GM23248 (cell line): ENCODE data around the gene PRODH2. TPM values are rescaled to one million over a fixed set of nuclear protein-coding genes. Genes with fewer than 3 reads are reported as not detected.

Experiments used
- DNase-seq: peaks from one replicate; pipeline ENCODE4 v3.0.0-alpha.2; 2015
- H2AFZ ChIP-seq: fragments of 200-600 bp; sonication (generic); 2 replicates; pipeline ENCODE4 v1.6.1; 2016; ENCODE audit warnings: antibody characterized with exemption
- H3F3A ChIP-seq: fragments of 200-600 bp; sonication (generic); 2 replicates; pipeline ENCODE4 v1.6.1; 2016; ENCODE audit warnings: mild to moderate bottlenecking, antibody characterized with exemption, mixed run types; ENCODE audit not compliant: insufficient read depth
- H3K27ac ChIP-seq: fragments of 200-600 bp; sonication (generic); 2 replicates; pipeline ENCODE4 v1.5.1; 2016; ENCODE audit warnings: mild to moderate bottlenecking
- H3K27me3 ChIP-seq: fragments of 200-600 bp; sonication (generic); replicated peaks from 2 replicates; pipeline ENCODE4 v1.6.1; 2016; ENCODE audit warnings: mild to moderate bottlenecking; ENCODE audit not compliant: insufficient read depth
- H3K36me3 ChIP-seq: fragments of 200-600 bp; sonication (generic); 2 replicates; pipeline ENCODE4 v1.6.1; 2016; ENCODE audit warnings: low read depth, mild to moderate bottlenecking
- H3K4me1 ChIP-seq: fragments of 200-600 bp; sonication (generic); 2 replicates; pipeline ENCODE4 v1.6.1; 2016; ENCODE audit warnings: mild to moderate bottlenecking; ENCODE audit not compliant: insufficient read depth
- H3K4me2 ChIP-seq: fragments of 200-600 bp; sonication (generic); one replicate; pipeline ENCODE4 v1.6.1; 2016; ENCODE audit warnings: mild to moderate bottlenecking; ENCODE audit not compliant: unreplicated experiment
- H3K4me3 ChIP-seq: fragments of 200-600 bp; sonication (generic); 2 replicates; pipeline ENCODE4 v1.5.1; 2016; ENCODE audit warnings: mild to moderate bottlenecking
- H3K79me2 ChIP-seq: fragments of 200-600 bp; sonication (generic); 2 replicates; pipeline ENCODE4 v1.6.1; 2016; ENCODE audit warnings: mild to moderate bottlenecking; ENCODE audit not compliant: insufficient read depth
- H3K9ac ChIP-seq: fragments of 200-600 bp; sonication (generic); 2 replicates; pipeline ENCODE4 v1.6.1; 2016; ENCODE audit warnings: mild to moderate bottlenecking
- H3K9me2 ChIP-seq: fragments of 200-600 bp; sonication (generic); 2 replicates; pipeline ENCODE4 v1.6.1; 2016; ENCODE audit warnings: mixed run types, mild to moderate bottlenecking, moderate library complexity; ENCODE audit not compliant: insufficient read depth
- H3K9me3 ChIP-seq: fragments of 200-600 bp; sonication (generic); one replicate; pipeline ENCODE4 v1.6.1; 2017; ENCODE audit warnings: low read depth
- H4K20me1 ChIP-seq: fragments of 200-600 bp; sonication (generic); 2 replicates; pipeline ENCODE4 v1.6.0; 2016; ENCODE audit not compliant: insufficient read depth
- EZH2 ChIP-seq: fragments of 200-600 bp; sonication (generic); IDR thresholded peaks from 2 replicates; pipeline ENCODE4 v1.6.1; 2018; ENCODE audit warnings: antibody characterized with exemption, mild to moderate bottlenecking; ENCODE audit not compliant: insufficient read depth, poor library complexity, severe bottlenecking
- EZH2phosphoT487 ChIP-seq: fragments of 200-600 bp; sonication (generic); IDR thresholded peaks from 2 replicates; pipeline ENCODE4 v1.6.1; 2018; ENCODE audit warnings: antibody characterized with exemption, moderate library complexity, mild to moderate bottlenecking, low read depth; ENCODE audit not compliant: insufficient read depth
- WGBS, 2 experiments: methylation state at CpG; one replicate each; pipeline ENCODE4 v1.1.6; 2015 to 2017; ENCODE audit warnings: low lambda C conversion rate in 2 of 2, low coverage in 1 of 2; ENCODE audit errors: missing lambda C conversion rate in 2 of 2; 5-methylcytosine and 5-hydroxymethylcytosine counted together
- in situ Hi-C: fragments of 300-500 bp; cut with MboI; formaldehyde crosslinking; loops from 2 replicates; pipeline ENCODE4 v1.15.0; 2020
- polyA plus RNA-seq: library from polyadenylated mRNA; unstranded; fragments of >200 nt; fragmentation: Nextera tagmentation; extraction: Ambion mirVana; gene quantifications from 2 replicates; pipeline ENCODE4 v1.2.1, GENCODE V29; 2016
- total RNA-seq: library from RNA; depleted of rRNA; stranded (reverse); fragments of >200 nt; shearing (Covaris generic); gene quantifications from 2 replicates; pipeline ENCODE4 v1.2.3, GENCODE V29; 2014

The PRODH2 gene
- total and polyA plus RNA-seq, 2 experiments from 2014 or later = not detected

DNA sequence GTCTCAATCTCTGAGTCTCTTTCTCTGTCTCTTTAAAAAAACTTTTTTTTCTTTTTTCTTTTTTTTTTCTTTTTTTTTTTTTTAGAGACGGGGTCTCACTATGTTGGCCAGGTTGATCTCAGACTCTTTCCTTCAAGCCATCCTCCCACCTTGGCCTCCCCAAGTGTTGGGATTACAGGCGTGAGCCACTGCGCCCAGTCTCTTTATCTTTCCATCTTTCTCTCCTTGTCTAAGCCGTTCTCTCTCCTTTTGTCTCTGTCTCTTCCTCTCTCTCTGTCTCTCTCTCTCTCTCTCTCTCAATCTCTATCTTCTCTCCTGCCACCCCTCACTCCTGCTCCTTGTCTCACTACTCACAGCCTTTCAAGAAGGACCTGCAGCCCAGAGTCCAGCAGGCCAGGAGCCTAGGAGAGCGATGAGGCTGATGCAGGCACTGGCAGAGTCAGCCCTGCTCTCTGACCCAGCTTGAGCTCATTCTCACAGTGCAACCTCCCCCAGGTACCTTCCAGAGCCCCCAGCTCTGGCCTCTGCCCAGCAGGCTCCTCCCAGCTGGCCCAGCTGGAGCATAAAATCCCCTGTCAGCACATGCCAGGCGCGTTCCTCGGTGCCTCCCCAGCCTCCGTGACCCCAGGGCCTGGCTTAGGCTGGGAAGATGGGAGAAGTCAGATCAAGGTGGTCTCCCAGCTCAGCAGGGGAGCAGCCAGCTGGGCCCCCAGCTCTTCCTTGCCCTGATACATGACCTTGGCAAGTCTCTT lies 39.6 kb upstream of the PRODH2 start, which contains the start of gene NPHS1:
Gene NPHS1 (minus strand): TSS at position 476 of the 752 bp plus-strand sequence. CDS start 667 bp downstream, outside the sequence.
- no peaks in the 10 kb centered on the region for H3K4me1 ChIP-seq
- no peak for DNase-seq
- no peaks in the 10 kb centered on the region for H3K79me2 ChIP-seq
- H3K9ac ChIP-seq = no peak within 1 kb of the TSS
- WGBS, 2 experiments = 28 to 32% methylated on average over 8 to 9 of the region's 9 CpGs
- no peak for TF ChIP-seq EZH2phosphoT487
- TF ChIP-seq EZH2 = no peak
- no peak within 1 kb of the TSS for H3K4me2 ChIP-seq
- no peak within 1 kb of the TSS for H3K27ac ChIP-seq
- H3F3A ChIP-seq = no peaks in the 10 kb centered on the region
- H3K36me3 ChIP-seq = no peaks in the 10 kb centered on the region
- H3K4me3 ChIP-seq = no peak within 1 kb of the TSS
- H3K9me2 ChIP-seq = no peaks in the 10 kb centered on the region
- H3K9me3 ChIP-seq = no peaks in the 10 kb centered on the region
- in situ Hi-C loops = no loop called here
- no peak within 1 kb of the TSS for H2AFZ ChIP-seq
- no peaks in the 10 kb centered on the region for H4K20me1 ChIP-seq
- H3K27me3 ChIP-seq = peaks cover 78% of the 10 kb centered on the region

DNA sequence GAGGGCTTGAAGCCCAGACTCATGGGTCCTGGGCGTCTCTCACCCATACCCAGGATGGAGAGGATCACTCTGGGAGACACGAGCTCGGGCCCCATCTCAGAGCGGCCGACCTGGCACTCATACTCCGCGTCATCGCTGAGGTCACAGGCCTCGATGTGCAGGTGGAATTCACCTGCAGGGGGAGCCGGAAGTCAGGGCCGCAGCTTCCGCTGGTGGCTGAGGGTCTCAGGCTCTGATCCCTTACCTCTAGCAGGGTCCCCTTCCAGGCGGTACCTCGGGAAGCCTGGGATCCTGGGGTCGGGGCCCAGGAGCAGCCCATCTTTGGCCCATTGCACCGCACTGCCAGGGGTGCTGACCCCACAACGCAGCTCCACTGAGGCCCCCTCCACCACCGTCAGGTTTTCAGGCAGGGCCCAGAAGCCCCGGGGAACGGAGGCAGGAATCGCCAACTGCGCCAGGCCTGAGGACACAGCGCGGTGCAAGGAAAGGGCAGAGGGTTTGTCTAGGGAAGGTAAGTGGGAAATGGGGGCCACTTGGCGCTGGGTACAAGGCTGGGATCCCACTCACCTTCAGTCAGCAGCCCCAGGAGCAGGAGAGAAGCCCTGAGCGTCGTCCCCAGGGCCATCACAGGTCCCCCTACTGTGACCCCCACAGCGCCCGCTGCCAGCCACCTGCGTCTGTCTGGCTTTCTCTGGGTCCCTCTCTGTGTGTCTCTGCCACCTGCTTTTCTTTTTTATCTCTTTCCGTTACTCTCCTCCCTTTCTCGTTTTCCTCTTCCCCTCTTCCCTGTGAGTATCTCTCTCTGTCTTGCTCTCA lies 38.8 kb upstream of the PRODH2 start:
- H3K4me1 ChIP-seq = no peaks in the 10 kb centered on the region
- TF ChIP-seq EZH2 = no peak
- no peak for TF ChIP-seq EZH2phosphoT487
- H3K9me2 ChIP-seq = no peaks in the 10 kb centered on the region
- no peak overlapping the region for H2AFZ ChIP-seq
- DNase-seq = no peak
- H3K9me3 ChIP-seq = no peaks in the 10 kb centered on the region
- H3K79me2 ChIP-seq = no peaks in the 10 kb centered on the region
- H3K27ac ChIP-seq = no peak overlapping the region
- no peaks in the 10 kb centered on the region for H3K36me3 ChIP-seq
- no peaks in the 10 kb centered on the region for H4K20me1 ChIP-seq
- WGBS, 2 experiments = 41 to 47% methylated on average over 25 to 32 of the region's 32 CpGs
- H3K27me3 ChIP-seq = peaks cover 76% of the 10 kb centered on the region
- in situ Hi-C loops = no loop called here
- H3K9ac ChIP-seq = no peak overlapping the region
- H3F3A ChIP-seq = no peaks in the 10 kb centered on the region
- H3K4me3 ChIP-seq = no peak overlapping the region
- H3K4me2 ChIP-seq = no peak overlapping the region

DNA sequence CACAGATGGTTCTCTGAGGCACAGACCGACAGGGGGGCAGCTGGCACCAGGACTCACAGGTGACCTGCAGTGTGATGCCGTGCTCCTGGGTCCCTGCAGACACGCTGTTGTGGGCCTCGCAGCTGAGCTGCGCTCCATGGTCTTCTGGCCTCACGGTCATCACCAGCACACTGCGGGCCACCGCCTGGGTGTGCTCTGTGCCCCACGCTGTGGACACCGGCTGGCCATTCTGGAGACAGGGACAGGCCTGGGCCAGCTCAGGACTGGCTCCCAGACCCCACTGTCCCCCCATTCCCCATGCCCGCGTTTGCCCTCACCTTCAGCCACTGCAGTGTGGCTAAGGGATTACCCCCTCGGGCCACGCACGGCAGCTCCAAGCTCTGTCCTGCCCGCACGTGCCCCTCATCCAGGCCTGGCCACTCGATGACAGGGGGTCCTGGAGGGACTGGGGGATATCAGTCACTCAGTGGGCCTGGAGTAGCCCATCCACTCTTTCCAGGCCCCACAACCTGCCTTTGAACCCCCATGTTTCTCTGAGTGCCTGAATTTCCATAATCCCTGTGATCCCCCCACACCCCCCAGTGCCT lies 36.4 kb upstream of the PRODH2 start:
- Histone ChIP-seq H3K27ac (no peak overlapping the region), H3K27me3 (peaks cover 80% of the 10 kb centered on the region), H3K9ac (no peak overlapping the region), H3K79me2 (no peaks in the 10 kb centered on the region), H3K4me1 (no peaks in the 10 kb centered on the region), H3K9me2 (no peaks in the 10 kb centered on the region), H2AFZ (no peak overlapping the region), H3K4me2 (no peak overlapping the region), H3K36me3 (no peaks in the 10 kb centered on the region), H4K20me1 (no peaks in the 10 kb centered on the region), H3K9me3 (no peaks in the 10 kb centered on the region), H3K4me3 (no peak overlapping the region), H3F3A (no peaks in the 10 kb centered on the region)
- no peak for DNase-seq
- no peak for TF ChIP-seq EZH2
- 71% methylated on average over 17 to 18 of the region's 18 CpGs for WGBS, 2 experiments
- in situ Hi-C loops = no loop called here

DNA sequence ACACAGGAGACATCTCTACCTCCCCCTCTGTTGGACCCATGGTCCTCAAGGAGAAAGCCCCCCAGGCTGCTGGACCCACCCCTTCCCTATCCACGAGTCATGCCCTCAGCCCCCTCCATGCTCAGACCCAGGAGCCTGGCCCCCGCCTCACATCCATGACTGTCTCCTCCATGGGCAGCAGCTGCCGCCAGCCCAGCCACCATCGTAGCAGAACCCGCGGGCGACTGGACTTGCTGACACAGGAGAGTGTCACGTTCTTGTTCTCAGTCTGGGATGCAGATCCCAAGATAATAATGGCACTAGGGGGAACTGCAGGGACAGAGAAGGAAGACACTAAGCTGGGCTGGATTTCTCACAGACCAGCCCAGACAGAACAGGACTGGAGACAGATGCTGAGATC lies 35.8 kb upstream of the PRODH2 start:
- H3K9me3 ChIP-seq = no peaks in the 10 kb centered on the region
- H3K4me3 ChIP-seq = no peak overlapping the region
- H4K20me1 ChIP-seq = no peaks in the 10 kb centered on the region
- H3K36me3 ChIP-seq = no peaks in the 10 kb centered on the region
- H3K27ac ChIP-seq = no peak overlapping the region
- TF ChIP-seq EZH2 = no peak
- TF ChIP-seq EZH2phosphoT487 = no peak
- no peak overlapping the region for H2AFZ ChIP-seq
- no peaks in the 10 kb centered on the region for H3K4me1 ChIP-seq
- H3K9ac ChIP-seq = no peak overlapping the region
- 54 to 57% methylated on average over 8 of the region's 8 CpGs for WGBS, 2 experiments
- in situ Hi-C loops = no loop called here
- H3K27me3 ChIP-seq = peaks cover 84% of the 10 kb centered on the region
- no peaks in the 10 kb centered on the region for H3F3A ChIP-seq
- no peak for DNase-seq
- H3K4me2 ChIP-seq = no peak overlapping the region
- no peaks in the 10 kb centered on the region for H3K79me2 ChIP-seq
- H3K9me2 ChIP-seq = no peaks in the 10 kb centered on the region
